Right kidney (tissue), 9 donors: ENCODE measurements around the gene FRG1.
"Not testable (repeated sequence)": the region's sequence is repeated elsewhere in the genome, so short reads cannot be mapped to it uniquely, and the experiment has no call there.

Experiments
- DNase-seq: peaks from one replicate; pipeline ENCODE4 v3.0.0-alpha.2; 2016
- long read RNA-seq, 8 donors: transcript quantifications; one replicate each; lab custom pipeline, GENCODE V29; 2026

The FRG1 gene
- long read RNA-seq, donor 1, transcript FRG1-201 (9 exons, 1,074 nt), result major isoform, 19 of 38 reads
- long read RNA-seq, donor 1, partial matches to known transcripts, result 19 of 38 reads
- long read RNA-seq, donor 1, other reads (novel, unspliced or antisense), result 0 of 38 reads
- long read RNA-seq, donor 2, transcript FRG1-201 (9 exons, 1,074 nt), result major isoform, 18 of 18 reads
- long read RNA-seq, donor 2, partial matches to known transcripts, result 0 of 18 reads
- long read RNA-seq, donor 2, other reads (novel, unspliced or antisense), result 0 of 18 reads
- long read RNA-seq, donor 3, partial matches to known transcripts, result 0 of 3 reads
- long read RNA-seq, donor 3, other reads (novel, unspliced or antisense), result 0 of 3 reads
- long read RNA-seq, donor 4, transcript FRG1-201 (9 exons, 1,074 nt), result major isoform, 11 of 21 reads
- long read RNA-seq, donor 4, partial matches to known transcripts, result 10 of 21 reads
- long read RNA-seq, donor 4, other reads (novel, unspliced or antisense), result 0 of 21 reads
- long read RNA-seq, donor 5, transcript FRG1-201 (9 exons, 1,074 nt), result major isoform, 21 of 21 reads
- long read RNA-seq, donor 5, partial matches to known transcripts, result 0 of 21 reads
- long read RNA-seq, donor 5, other reads (novel, unspliced or antisense), result 0 of 21 reads
- long read RNA-seq, donor 6, transcript FRG1-201 (9 exons, 1,074 nt), result major isoform, 14 of 20 reads
- long read RNA-seq, donor 6, partial matches to known transcripts, result 6 of 20 reads
- long read RNA-seq, donor 6, other reads (novel, unspliced or antisense), result 0 of 20 reads
- long read RNA-seq, donor 7, transcript FRG1-201 (9 exons, 1,074 nt), result major isoform, 24 of 24 reads
- long read RNA-seq, donor 7, partial matches to known transcripts, result 0 of 24 reads
- long read RNA-seq, donor 7, other reads (novel, unspliced or antisense), result 0 of 24 reads
- long read RNA-seq, donor 8, transcript FRG1-201 (9 exons, 1,074 nt), result major isoform, 15 of 15 reads
- long read RNA-seq, donor 8, partial matches to known transcripts, result 0 of 15 reads
- long read RNA-seq, donor 8, other reads (novel, unspliced or antisense), result 0 of 15 reads

DNA sequence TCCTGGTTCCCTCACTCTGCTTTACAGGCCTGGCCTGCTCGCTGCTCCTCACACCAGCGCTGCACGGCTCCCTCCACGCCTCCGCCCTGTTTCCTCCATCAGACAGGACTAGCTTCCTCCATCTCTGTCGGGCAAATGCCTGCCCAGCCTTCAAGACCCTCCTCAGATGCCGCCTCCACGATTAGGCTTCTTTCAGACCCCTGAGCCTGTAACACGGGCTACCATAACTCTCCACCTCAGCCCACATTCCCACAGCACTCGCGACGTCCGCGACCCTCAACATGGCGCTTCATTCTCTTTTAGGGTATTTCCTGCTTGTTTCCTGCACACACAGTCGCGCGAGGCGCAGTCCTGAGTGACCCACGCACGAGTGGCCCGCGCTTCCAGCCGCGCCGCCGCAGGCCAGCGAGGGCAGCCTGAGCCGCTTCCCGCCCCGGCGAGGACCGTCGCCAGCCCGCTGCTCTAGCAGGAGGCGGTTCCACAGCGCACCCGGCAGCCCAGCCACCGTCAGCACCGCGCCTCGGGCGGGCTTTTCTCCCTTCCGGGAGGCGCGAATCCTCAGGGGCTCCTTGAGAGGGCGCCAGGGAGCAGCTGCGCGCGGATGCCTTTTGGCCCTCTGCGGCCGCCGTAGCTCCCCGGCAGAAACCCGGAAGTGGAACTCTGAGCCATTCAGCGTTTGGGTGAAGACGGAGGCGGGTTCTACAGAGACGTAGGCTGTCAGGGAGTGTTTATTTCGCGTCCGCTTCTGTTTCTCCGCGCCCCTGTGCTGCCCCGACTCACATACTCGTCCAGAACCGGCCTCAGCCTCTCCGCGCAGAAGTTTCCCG lies at the start of gene FRG1:
TSS of gene FRG1 (plus strand) at position 695 of the 827 bp plus-strand sequence. CDS start 138 bp downstream, outside the sequence.
- DNase-seq, result peak; percentile 94

DNA sequence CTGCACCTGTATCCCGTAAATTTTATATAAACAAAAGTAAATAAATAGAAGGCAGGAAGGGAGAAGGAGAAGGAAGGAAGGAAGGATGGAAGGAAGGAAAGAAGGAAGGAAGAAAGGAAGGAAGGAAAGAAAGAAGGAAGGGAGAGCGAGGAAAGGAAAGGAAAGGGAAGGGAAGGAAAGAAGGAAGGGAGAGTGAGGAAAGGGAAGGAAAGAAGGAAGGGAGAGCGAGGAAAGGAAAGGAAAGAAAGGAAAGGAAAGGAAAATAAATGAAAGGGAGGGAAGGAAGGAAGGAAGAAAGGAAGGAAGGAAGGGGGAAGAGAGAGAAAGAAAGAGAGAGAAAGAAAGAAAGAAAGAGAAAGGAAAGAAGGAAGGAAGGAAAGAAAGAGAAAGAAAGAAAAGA lies 43.0 kb upstream of the FRG1 start:
- no peak for DNase-seq

DNA sequence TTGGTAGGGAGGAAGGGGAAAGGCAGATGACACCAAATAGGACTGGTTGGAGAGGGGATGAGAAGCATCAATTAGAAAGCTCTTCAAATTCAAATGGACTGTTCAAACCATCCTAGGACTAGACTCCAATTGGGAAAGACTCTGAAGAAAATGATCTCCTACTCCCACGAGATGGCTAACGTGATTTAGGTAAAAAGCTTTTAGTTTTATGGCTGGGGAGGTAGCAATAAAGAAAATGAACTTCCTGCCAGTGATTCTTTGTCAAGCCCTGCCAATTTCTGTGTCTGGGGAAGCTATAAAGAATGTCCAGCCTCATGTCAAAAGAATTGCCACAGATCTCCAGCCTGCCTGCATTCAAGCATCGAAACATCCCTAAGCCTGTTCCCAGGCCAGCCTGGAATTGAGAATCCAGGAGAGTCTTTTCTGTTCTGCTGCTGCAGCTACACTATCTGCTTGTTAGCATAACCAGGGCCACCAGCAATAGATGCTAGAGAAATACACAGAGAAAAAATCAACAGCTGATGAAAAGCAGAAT lies 41.1 kb upstream of the FRG1 start:
- not testable (repeated sequence) for DNase-seq

- DNase-seq, result peak; percentile 34
Measured at GRCh38 chr4:189904420-189905027, 36.1 kb upstream of the FRG1 start.

DNA sequence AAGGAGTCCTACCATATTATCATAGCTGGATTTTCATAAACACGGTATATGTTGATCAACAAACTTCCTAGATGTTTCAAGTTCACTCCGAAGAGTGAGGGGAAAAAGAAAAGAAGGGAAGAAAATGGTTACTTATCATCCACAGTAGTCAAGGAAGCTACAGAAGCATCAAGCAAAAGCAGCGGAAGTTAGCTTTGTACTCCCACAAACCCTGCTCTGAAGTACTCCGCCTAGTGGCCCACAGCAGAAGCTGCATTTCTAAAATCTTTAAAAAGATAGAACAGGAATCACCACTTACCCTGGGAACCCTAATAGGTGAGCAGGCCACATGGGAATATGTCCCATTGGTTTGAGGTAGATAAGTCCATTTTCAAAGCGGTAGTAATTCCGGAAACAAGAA lies 28.5 kb upstream of the FRG1 start:
- no peak for DNase-seq

- no peak for DNase-seq
Measured at GRCh38 chr4:189917161-189917891, 23.3 kb upstream of the FRG1 start.

GRCh38 chr4:189921058-189921457 lies 19.6 kb upstream of the FRG1 start:
- no peak for DNase-seq

DNA sequence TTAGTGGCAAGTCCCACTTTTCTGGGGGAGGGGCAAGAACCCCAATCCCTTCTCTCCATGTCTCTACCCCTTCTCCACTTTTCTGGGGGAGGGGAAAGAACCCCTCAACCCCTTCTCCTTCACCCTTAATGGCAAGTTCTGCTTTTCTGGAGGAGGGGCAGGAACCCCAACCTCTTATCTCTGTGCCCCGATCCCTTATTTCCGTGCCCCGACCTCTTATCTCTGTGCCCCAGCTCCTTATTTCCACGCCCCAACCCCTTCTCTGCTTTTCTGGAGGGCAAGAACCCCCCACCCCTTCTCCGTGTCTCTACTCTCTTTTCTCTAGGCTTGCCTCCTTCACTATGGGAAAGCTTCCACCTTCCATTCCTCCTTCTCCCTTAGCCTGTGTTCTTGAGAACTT lies 13.9 kb upstream of the FRG1 start:
- not testable (repeated sequence) for DNase-seq

DNA sequence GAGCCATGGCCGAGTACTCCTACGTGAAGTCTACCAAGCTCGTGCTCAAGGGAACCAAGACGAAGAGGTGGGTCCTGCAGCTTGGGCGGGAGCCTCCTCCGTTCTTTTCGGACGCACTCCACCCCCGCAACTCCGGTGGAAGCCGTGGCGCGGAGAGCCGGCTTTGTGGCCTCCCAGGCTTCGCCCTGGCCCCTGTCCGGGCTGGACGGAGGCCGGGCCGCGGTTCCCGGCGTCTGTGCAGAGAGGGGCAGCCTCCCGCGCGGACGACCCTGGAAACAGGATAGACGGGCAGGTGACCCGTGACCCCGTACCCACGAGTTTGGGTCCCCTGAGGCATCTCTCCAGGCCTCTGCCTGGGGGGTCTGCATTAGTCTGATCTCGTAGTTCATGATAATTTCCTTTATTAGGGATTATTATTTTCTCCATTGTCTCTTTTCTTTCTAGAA lies 356 bp downstream of the FRG1 start:
- DNase-seq, result no peak

DNA sequence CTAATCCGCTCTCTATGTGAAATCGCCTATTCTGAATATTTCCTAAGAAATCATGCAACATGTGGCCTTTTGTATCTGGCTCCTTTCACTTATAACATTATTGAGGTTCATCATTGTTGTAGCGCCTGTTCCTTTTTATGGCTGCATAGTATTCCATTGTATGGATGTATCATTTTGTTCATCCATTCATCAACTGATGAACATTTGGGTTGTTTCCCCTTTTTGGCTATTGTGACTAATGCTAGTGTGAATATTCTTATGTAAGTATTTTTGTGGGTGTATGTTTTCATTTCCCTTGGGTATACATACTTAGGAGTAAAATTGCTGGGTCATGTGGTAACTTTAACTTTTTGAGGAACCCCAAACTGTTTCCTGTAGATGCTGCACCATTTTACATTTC lies 1.7 kb downstream of the FRG1 start:
- DNase-seq, result not testable (repeated sequence)

DNA sequence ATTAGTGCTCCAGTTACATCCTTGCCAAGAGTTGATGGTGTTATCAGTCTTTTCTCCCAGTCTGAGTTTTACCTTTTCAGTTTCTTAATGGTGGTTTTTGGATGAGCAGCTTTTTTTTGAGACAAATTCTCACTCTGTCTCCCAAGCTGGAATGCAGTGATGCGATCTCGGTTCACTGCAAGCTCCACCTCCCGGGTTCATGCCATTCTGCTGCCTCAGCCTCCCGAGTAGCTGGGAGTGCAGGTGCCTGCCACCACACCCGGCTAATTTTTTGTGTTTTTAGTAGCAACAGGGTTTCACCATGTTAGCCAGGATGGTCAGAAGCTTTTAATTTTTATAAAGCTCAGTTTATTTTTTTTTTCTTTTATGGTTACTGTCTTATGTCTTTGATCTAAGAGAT lies 3.4 kb downstream of the FRG1 start:
- DNase-seq, result not testable (repeated sequence)

- not testable (repeated sequence) for DNase-seq
Measured at GRCh38 chr4:189946906-189947305, 6.2 kb downstream of the FRG1 start.

DNA sequence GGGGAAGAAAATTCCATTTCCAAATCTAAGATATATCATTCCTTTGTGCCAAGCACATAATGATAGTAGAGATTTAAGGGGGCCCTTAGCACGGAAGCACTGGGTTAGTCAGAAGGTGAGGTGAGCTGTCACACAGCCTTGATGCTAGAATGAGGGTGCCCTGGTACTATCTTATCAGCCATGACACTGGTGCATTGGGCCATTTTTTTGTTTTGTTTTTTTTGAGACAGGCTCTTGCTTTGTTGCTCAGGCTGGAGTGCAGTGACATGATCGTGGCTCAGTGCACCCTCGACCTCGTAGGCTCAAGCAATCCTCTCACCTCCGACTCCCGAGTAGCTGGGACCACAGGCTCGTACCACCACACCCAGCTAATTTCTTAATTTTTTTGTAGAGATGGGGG lies 7.8 kb downstream of the FRG1 start:
- not testable (repeated sequence) for DNase-seq

DNA sequence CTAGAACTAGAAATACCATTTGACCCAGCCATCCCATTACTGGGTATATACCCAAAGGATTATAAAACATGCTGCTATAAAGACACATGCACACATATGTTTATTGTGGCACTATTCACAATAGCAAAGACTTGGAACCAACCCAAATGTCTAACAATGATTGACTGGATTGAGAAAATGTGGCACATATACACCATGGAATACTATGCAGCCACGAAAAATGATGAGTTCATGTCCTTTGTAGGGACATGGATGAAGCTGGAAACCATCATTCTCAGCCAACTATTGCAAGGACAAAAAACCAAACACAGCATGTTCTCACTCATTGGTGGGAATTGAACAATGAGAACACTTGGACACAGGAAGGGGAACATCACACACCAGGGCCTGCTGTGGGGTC lies 28.6 kb downstream of the FRG1 start:
- DNase-seq, result not testable (repeated sequence)

DNA sequence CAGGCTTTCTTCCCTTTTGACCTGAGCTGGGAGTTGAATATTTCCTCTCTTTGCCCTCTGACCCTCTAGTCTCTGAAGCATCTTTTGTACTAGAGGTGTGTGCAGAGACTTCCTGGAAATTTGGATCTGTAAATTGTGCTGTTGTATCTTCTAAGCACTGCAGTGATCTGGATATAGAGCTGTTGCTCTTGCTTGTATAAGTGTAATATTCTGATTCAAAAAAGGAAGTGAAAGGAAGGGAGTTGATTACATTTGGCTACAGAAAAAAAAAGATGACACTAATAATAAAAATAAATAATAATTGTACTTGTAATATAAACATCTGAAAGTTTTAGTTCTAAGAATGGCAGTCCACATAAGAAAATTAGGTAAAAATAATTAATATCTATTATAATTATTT lies 33.0 kb downstream of the FRG1 start:
- no peak for DNase-seq

- no peak for DNase-seq
Measured at GRCh38 chr4:189974056-189974455, 33.4 kb downstream of the FRG1 start.

DNA sequence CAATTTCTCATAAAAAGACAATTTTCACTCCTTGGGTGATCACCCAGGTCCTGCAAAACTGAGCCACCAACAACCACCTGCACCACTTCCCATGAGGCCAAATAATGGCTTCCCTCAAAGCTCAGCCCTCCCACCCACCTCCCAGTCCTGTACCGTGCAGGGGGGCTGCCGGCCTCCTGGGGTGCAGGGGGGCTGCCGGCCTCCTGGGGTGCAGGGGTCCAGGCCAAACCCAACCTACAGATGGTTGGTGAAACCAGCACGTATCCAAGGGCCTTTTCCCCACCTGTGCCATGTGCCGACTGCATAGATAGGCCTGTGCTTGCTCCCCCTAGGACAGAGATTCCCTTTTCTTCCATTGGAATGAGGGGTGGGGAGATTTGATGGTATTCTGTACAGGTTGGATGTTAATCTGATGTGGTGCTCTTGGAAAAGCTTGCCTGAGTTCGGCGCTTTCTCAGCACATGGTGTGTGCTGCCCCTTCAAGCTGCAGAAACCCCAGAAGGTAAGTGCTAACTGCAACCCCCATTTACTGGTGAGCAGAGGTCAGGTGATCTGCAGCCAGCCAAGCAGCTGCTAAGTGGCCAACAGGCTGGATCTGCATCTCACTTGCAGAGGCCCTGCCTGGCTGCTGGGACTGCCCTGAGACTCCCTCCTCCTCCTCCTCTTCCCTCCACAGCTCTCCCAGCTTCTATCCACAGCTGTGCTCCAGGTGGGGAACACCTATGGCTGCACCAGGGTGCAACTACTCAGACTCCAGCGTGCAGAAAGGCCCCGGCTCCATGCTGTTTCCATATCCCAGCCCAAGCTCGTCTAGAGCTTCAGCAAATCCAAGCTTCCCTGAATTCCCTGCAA lies 38.8 kb downstream of the FRG1 start:
- no peak for DNase-seq

DNA sequence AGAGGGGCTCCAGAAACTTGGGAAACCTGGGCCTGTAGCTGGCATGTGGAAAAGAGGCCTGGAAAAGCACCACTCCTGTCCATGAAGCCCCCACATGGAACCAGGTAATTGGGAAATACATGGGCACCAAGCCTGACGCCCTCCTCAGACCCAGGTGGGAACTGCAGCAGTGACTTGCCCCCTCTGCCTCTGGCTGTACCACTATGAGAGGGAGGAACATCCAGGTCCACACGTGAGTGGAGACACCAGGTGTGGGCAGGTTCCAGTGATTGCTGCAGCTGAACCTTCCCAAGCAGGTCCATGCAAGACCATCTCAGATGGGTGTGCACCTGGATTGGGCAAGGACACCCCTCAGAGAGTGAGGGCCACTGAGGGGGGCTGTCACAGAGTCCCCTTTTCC lies 39.6 kb downstream of the FRG1 start:
- DNase-seq, result not testable (repeated sequence)

DNA sequence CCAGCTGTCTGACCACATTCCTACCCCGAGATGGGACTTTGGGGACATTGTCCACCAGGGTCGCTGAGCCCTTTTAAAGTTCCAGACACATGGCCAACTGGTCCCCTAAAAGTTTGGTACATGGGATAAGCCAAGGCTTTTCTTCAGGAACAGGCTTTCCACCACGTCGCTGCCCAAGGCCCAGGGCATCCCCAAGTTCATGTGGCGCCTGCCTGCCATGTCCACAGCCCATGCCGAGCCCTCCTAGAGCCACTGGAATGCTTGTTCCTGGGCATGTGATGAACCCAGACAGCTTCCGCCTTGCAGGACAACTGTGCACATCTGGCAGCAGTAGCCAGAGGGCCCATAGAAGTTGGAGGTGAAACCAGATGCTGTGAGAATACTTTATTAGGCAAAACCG lies 41.3 kb downstream of the FRG1 start:
- DNase-seq, result no peak
